NCI-H226 (cell line): ENCODE data around the gene LIF.
"Not testable (repeated sequence)": the region's sequence is repeated elsewhere in the genome, so short reads cannot be mapped to it uniquely, and the experiment has no call there.

Experiments
- DNase-seq: peaks from one replicate; pipeline ENCODE4 v3.0.0-alpha.2; 2015

LIF gene

GRCh38 chr22:30224161-30224857, 22.2 kb downstream of the LIF start:
- no peak for DNase-seq

- no peak for DNase-seq
Observed at GRCh38 chr22:30223303-30223702, 23.3 kb downstream of the LIF start.

GRCh38 chr22:30222321-30222720, 24.2 kb downstream of the LIF start:
- no peak for DNase-seq

DNA sequence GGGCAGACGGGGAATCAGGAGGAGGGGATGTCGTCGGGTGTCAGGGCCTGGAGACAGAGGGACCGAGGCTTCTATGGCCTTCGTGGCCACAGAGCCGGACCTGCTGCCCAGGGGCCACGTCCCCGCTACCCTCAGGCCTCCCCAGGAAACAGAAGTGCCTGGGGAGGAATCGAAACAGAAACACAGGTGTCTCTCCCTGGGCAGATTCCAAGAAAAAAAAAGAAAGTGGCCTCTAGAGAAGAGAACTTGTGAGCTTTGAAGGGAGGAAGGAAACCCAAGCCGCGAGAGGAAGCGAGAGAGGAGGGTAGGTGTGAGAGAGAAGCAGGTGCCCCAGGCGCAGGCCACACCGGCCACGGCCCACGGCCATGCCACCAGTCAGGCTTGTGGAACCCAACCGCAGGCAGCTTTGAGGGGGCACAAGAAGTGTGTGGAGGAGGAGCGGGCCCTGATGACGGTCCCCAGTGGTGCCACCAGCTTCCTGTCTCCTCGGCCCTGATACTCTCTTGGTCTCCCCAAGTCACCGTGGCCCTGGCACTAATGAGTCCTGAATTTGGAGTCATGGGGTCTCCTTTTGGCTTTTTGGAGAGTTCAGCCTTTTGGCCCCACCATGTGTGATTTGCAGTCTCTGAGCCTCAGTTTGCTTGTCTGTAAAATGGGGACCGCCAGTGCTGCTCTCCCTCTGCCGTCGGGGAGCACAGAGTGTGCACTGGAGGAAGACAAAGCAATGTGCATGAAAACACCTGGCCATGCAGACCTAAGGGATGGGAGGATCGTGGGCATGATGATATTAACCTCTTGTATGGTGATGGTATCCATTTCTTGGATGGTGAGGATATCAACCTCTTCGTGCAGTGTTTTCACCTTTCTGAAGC, 25.2 kb downstream of the LIF start:
- no peak for DNase-seq

DNA sequence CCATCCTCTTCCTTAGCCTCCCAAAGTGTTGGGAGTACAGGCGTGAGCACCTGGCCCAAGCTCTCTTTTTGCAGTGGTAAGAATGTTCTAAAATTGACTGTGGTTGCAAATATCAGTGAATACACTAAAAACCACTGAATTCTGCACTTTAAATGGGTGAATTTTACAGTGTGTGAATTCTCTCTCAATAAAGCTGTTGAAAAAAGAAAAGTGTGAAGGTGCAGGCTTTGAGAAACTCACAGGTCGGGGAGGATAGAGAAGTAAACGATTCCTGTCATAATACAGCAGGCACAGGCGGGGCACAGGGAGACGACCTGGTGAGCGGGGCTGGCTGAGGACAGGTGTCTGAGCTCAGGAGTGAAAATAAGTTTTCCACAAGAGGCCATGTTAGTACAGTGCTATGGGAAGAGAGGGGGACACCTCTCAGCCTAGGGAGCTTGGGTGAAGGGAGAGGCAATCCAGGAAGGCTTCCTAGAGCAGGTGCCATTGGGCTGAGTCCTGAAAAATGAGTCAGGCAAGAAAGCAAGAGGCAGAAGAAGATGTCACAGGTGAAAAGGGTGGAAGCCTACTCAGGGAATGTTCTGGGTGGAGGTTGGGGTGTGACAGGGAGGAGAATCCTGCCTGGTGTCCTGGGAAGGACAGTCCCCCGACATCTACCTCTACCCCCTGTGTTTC, 26.1 kb downstream of the LIF start:
- DNase-seq, result no peak

DNA sequence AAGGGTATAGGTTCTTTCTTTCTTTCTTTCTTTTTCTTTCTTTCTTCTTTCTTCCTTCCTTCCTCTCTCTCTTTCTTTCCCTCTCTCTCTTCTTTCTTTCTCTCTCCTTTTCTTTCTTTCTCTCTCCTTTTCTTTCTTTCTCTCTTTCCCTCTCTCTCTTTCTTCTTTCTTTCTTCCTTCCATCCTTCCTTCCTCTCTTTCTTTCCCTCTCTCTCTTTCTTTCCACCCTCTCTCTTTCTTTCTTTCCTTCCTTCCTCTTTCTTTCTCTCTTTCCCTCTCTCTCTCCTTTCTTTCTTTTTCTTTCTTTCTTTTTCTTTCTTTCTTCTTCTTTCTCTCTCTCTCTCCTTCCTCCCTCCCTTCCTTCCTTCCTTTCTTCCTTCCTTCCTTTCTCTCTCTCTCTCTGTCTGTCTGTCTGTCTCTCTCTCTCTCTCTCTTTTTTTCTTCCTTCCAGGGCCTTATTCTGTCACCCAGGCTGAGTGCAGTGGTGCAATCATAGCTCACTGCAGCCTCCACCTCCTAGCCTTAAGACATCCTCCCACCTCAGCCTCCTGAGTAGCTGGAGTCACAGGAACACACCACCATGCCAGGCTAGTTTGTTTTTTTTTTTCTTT, 26.8 kb downstream of the LIF start:
- DNase-seq, result no peak

DNA sequence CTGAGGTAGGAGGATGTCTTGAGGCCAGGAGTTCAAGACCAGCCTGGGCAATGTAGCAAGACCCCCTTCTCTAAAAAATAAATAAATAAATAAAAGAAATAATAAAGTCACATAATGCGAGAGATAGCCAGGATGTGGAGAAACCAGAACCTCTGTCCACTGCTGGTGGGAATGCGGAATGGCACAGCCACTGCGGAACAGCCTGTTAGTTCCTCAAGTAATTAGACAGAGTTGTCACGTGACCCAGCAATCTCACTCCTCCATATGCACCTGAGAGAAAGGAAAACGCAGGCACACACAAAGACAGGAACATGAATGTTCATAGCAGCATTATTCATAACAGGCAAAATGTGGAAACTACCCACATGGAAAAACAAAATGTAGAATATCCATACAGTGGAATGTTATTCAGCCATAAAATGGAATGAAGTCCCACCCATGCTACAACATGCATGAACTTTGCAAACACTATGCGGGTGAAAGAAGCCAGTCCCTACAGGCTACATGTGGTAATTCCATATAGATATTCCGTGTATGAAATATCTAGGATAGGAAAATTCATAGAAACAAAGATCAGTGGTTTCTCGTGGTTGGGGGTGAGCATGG, 27.4 kb downstream of the LIF start:
- no peak for DNase-seq

DNA sequence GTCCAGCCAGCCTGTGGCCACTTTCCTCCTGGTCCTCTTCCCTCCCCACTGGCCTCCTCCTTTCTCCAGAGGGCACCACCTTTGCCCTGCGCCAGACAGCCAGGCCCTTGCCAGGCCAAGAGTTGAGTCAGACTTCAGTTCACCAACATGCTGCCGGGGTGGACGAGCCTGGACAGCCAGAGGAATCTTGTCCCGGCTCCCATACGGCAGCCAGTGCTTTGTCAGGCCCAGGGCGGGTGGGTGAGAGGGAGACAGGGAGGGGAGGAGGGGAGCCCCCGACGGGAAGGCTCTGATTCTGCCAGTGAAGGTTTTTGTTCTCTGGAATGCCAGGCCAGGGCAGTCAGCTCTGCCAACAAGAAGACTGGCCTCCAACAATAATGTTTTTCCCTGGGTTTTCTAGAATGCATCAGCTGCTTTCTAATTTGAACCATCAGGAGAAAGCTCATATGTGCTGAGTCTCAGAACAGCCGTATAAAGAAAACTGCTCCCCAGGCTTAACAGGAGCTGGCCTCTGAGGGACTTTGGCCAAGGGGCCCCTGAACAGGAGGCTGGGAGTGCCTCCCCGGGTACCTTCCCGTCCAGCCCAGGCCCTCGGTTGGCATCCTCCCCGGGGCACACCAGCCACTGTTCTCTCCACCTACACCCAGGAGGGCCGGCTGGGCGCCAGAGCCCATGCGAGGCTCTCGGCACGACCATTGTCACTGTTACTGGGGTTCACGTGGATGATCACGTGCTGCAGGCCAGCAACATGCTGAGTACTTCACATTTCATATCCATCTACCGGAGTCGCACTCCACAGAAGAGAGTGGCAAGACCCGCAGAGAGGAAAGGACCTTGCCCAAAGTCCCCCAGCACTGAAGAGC, 28.6 kb downstream of the LIF start:
- no peak for DNase-seq

DNA sequence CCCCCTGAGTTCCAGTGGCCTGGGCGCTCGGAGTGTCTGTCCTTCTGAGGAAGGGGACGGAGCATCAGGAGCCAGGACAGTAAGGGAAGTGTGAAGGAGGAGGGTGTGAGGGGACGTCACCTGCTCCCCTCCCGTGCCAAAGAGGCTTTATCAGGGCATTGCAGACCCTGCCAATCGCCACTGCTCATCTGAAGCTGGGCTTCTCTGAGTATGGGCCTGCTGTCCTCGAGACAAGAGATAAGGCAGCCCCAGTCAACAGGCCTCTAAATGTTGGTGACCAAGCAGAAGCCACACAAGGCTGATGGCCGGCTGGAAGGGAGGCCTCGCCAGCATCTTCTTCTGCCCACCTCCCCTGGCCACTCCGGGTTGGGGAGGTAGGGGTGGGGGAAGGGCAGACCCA, 29.8 kb downstream of the LIF start:
- no peak for DNase-seq

DNA sequence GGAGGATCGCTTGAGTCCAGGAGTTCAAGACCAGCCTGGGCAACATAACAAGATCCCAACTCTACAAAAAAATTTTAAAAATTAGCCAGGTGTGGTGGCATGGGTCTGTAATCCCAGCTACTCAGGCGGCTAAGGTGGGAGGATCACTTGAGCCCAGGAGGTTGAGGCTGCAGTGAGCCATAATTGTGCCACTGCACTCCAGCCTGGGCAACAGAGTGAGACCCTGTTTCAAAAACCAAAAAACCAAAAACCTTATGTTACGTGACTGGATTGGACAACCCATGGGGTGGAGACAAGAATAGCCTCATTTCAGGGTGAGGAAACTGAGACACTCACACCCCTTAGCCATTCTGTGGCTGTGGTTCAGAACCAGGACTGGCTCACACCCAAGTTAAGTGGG, 30.3 kb downstream of the LIF start:
- DNase-seq, result not testable (repeated sequence)

GRCh38 chr22:30214703-30215407, 31.7 kb downstream of the LIF start:
- DNase-seq, result no peak

DNA sequence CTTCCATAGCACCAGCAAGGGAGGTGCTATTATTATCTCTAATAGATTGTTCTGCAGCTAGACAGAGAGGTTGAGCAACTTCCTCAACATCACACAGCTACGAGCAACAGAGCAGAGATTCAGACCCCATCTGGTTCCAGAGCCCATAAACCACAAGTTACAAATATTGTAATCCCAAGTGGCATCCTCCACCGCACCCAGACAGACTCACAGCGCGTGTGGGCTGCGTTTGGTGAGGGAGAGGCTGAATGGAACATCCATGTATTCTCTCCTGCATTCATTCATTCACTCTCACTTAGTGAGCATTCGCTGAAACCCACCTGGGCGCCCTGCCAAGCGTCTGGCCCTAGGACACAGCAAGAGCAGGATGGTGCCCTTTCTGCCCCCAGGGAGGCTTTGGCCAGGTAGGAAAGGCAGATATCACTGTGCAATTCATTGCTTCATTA, 33.5 kb downstream of the LIF start:
- peak; percentile 73 for DNase-seq

- peak; percentile 92 for DNase-seq
Observed at GRCh38 chr22:30212363-30212995, 34.1 kb downstream of the LIF start.

DNA sequence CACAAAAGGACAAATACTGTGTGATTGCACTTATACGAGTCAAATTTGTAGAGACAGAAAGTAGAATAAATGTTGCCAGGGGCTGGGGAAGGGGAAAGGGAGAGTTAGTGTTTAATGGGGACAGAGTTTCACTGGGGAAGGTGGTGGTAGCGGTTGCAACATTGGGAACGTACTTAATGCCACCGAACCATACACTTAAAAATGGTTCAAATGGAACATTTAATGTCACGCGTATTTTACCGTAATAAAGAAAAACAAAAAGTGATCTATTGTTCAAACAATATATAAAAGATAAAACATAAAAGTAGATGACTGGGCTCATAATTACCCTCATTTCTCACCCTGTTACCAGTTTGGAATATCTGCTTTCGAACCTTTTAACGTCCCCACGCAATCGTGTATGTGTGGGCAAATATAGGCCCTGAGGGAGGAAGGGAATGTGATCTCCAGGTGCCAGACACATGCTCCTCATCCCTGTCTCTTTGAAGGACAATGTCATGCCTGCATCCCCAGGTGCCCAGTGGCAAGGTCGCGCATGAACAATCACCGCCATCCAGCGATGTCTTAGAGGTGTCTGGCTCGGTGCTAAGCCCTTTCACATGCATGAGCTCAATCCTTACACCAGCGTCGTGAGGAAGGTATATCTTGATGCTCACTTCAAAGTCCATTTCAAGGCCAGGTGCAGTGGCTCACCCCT, 35.3 kb downstream of the LIF start:
- no peak for DNase-seq

DNA sequence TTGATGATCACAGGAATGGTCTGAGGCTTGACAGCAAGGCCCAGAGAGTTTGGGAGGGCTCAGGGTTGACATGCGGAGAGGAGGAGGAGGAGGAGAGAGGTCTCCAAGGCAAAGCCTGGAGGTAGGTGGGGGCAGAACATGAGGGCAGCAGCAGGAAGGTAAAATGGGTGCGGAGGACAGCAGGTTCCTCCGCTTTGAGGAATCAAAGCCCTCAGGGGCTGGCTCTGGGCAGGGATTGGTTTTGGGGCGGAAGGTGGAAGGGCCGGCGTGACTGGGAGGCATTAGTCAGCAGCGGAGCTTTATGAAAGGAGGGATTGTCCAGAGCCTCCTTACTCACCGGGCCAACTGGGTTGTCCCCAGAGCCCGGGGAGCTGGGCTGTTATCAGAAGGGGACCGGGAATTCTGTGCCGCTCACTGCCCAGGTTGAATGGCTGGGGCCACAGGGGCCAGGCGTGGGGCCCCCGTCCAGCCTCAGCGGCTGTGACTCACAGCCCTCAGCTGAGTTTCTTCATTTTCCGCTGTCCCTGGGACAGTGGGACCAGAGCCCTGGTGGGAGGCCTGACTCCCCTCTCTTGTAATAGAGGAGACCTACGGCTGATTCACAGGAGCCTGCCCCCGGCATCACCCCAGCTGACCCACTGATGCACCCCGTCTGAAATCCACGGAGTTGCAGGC, 36.2 kb downstream of the LIF start:
- peak; percentile 84 for DNase-seq

DNA sequence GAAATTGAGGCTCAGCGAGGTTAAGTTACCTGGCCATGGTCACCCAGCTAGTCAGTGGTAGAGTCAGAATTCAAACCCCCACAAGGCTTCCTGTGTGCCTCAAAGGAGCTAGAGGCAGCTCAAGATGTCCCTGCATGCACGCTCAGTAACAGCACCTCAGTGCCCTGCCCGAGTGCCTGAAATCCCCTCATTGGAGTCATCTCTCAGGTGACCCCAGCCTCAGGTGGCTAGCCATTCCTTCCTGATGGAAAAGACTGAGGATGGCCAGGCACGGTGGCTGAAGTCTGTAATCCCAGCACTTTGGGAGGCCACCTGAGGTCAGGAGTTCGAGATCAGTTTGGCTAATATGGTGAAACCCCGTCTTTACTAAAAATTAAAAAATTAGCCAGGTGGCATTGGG, 36.9 kb downstream of the LIF start:
- DNase-seq, result no peak

GRCh38 chr22:30208631-30209603, 37.6 kb downstream of the LIF start:
- peak; percentile 68 for DNase-seq

GRCh38 chr22:30206944-30207343, 39.6 kb downstream of the LIF start:
- DNase-seq, result peak; percentile 93
